GM18519 (cell line): Measurements from ENCODE around the gene USP49.
A peak's percentile ranks its signal among the peaks of the same experiment; 100 is the strongest.
"Not testable (repeated sequence)": the region's sequence is repeated elsewhere in the genome, so short reads cannot be mapped to it uniquely, and the experiment has no call there.

Experiments used
- ATAC-seq: cut with Tn5 transposase; IDR thresholded peaks from one replicate; pipeline ENCODE4 v1.9.1; 2021; ENCODE audit warnings: mild to moderate bottlenecking, moderate library complexity; ENCODE audit not compliant: unreplicated experiment, low FRiP score

USP49 gene

DNA sequence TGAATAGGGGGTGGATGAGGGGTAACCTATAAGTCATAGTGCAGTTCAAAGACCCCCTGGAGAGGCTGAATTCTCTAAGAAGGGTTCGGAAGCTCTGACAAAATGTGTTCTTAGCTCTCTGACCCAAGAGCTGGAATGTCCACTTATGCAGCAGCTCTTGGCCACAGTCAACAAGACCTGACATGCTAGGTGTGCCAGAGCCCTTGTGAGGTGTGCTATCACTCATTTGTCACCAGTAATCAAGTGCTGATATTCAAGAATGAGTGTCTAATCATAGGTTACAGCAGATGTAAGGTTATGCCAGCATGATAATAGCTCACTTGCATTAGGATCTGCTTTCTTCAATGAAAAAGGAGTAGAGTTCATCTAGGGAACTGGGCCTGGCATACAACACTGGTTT lies 79.6 kb downstream of the USP49 start:
- ATAC-seq: no peak

GRCh38 chr6:41814629-41815028 lies 80.5 kb downstream of the USP49 start:
- no peak for ATAC-seq

DNA sequence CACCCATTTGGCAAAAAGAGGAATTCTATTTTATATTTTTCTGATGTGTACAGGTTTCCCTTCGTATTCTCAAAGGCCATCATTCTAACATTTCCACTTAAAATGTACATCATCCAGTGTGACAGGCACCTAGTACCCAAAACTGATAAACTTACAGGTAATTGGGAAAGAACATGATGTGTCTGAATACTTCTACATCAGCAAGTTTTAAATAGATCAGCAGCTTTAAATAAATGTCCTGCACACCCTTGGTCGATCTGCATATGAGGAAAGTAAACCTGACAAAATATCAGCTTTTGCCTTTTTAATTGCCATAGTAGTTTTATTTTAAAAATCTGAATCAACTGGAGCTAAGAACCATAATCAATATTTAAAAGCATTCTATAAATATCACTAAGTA lies 81.2 kb downstream of the USP49 start:
- no peak for ATAC-seq

DNA sequence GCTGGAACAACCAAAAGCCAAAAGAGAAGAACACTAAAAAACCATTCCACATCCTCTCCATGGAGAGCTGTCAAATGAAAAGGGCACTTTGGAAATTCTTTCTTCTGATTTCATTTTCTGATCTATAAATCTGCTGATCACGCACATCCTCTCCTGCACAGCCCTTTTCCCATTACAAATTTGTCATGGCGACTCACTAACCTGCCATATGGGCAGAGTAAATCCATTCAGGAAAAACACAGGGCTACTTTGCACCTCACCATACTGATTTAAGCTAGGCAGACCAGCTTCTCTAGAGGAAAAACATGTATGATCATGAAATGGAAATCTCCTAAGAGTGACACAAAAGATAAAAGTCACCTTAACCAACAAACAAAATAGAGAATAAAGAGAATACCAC lies 81.7 kb downstream of the USP49 start:
- ATAC-seq: no peak

DNA sequence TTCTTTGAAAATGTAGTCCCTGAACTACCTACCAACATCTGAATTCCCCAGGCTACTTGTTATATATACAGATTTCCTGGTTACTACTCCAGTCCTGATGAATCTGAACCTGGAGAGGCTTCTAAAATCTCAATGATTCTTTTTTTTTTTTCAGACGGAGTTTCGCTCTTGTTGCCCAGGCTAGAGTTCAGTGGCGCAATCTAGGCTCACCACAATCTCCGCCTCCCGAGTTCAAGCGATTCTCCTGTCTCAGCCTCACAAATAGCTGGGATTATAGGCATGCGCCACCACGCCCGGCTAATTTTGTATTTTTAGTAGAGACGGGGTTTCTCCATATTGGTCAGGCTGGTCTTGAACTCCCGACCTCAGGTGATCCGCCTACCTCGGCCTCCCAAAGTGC lies 83.2 kb downstream of the USP49 start:
- ATAC-seq: not testable (repeated sequence)

GRCh38 chr6:41811095-41811494 lies 84.1 kb downstream of the USP49 start:
- ATAC-seq: no peak

GRCh38 chr6:41805830-41806774 lies 89.1 kb downstream of the USP49 start:
- no peak for ATAC-seq

- ATAC-seq: no peak
Measured at GRCh38 chr6:41801380-41801779, 93.8 kb downstream of the USP49 start.

- ATAC-seq: no peak
Measured at GRCh38 chr6:41799559-41799911, 95.6 kb downstream of the USP49 start.

- no peak for ATAC-seq
Measured at GRCh38 chr6:41798901-41799558, 96.1 kb downstream of the USP49 start.

DNA sequence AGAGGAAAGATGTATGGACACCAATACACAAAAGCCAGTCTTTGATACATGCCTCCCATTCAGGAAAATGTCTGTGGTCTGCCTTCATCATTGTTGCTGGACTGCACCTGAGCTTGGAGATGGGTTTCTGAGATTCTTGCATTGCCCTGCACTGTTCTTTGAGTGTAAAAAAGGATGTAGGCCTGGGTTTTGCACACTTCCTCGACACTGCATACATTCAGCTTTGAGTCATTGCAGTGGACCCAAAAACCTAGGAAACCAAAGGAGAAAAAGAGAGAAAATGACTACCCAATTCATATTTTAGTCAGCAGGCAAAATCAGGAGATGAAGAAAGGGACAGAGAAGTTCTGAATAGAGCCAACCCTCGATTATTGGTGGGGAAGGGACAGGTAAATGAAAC lies 98.7 kb downstream of the USP49 start:
- ATAC-seq: no peak

GRCh38 chr6:41791984-41792383 lies 103.2 kb downstream of the USP49 start:
- no peak for ATAC-seq

DNA sequence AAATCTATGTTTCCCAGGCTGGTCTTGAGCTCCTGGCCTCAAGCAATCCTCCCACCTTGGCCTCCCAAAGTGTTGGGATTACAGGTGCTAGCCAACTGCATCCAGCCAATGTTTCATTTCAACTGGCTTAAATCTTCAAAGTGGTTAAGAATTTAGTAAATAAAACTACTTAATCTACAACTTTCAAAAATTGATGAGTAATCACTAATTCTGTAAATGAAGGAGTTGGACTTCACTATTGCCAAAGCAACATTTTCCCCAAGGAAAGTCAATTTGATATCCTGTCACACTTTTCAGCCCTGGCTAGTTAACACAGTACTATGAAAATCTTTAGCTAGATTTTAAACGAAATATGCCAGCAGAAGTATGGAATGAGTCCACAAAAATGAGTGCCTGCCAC lies 103.9 kb downstream of the USP49 start:
- ATAC-seq: no peak

GRCh38 chr6:41790045-41790444 lies 105.1 kb downstream of the USP49 start:
- ATAC-seq: no peak

DNA sequence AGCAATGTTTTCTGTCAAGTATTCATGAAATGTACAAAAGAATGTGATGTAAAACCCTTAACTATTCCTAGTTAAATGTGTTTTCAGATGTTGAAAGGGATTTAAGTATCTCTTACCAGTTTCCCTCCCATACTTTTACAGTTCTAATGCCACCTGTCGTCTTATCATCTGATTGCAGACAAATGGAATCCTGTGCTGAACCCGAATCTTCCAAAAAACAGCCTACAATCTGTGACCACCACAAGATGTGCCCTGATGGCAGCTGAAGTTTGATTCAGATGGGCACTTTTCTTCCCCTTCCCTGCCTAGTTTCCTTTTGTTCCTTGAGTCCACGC lies 105.8 kb downstream of the USP49 start:
- no peak for ATAC-seq

GRCh38 chr6:41787219-41787917 lies 107.8 kb downstream of the USP49 start, which contains the start of gene TOMM6:
TOMM6 (plus strand) TSS chr6:41787694; CDS start chr6:41787698, 4 bp downstream.
- ATAC-seq: peak; percentile 74

DNA sequence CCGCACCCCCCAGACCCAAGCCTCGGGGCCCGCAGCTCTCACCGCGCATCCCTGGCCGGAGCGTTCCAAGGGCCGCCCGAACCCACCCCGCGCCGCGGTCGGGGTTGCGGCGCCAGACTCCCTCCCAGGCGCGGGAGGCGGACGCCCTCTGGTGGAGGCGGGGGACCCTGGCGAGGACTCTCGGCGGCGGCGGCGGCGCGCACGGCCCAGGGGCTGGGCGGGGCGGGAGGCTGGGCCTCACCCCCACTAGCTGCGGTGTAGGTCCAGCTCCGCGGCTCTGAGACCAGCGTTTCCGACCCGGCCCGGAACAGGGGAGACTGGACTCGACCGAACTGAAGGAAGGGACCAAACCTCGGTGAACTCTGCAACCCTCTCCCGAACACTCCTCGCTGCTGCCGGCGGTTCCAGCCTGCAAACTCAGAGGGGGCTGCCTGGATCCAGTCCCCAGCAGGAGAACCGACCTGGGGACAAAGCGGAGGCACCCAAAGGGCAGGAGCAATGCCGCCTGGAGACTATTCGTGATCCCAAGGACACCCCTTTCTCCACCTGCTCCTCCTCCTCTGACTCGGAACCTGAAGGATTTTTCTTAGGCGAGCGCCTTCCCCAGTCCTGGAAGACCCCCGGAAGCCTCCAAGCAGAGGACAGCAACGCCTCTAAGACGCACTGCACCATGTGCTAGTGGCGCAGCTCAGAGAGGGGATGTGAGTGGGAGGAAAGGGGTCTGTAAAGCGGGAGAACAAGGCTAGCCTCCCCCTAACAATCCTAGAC lies 108.5 kb downstream of the USP49 start:
- no peak for ATAC-seq

DNA sequence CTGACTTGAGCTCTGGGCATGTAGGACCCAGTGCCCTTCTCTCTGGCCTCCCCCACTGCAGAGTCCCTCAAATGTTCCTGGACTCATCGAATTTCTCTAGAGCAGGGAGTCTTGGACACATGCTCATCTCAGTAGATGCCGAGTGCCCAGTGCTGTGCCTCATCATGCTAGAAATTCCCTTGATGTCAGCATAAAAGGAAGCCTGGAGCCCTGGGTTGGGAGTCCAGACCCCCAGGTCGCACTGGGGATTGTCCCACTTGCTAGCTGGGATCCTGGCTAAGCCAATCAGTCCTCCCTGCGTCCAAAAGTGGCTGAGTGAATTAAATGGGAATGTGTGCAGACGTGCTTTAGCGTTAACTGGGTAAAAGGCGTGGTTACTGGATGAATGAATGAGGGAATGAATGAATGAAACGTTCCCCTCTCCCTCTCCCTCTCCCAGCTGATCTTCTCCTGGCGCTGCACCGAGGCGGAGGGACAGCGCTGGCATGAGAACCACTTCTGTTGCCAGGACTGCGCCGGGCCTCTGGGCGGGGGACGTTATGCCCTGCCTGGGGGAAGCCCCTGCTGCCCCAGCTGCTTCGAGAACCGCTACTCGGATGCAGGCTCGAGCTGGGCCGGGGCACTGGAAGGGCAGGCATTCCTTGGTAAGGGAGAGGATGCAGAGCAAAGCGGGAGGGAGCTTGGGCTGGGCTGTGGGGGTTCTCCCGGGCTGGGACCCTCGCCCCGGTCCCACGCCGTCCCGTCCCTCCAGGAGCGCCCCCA lies 109.3 kb downstream of the USP49 start:
- no peak for ATAC-seq

DNA sequence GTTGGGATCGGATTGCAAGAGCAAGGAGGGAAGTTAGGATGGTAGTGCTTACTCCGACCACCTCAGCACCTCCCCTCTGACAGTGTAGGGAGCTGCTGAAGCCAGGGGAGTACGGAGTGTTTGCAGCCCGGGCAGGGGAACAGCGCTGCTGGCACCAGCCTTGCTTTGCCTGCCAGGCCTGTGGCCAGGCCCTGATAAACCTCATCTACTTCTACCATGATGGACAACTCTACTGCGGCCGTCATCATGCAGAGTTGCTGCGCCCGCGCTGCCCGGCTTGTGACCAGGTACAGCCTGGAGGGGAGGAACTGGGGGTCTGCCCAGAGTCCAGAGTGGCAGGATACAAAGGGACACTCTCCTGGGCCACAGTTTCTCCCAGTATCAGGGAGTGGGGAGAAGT lies 109.9 kb downstream of the USP49 start:
- ATAC-seq: no peak

- no peak for ATAC-seq
Measured at GRCh38 chr6:41784581-41785171, 110.5 kb downstream of the USP49 start.
